Measurements from ENCODE around the gene KCNJ10. TPM values are rescaled to one million over a fixed set of nuclear protein-coding genes. Genes with fewer than 3 reads are reported as not detected.

KCNJ10 gene
- total RNA-seq, 1 donor from 2014 or later: not detected

DNA sequence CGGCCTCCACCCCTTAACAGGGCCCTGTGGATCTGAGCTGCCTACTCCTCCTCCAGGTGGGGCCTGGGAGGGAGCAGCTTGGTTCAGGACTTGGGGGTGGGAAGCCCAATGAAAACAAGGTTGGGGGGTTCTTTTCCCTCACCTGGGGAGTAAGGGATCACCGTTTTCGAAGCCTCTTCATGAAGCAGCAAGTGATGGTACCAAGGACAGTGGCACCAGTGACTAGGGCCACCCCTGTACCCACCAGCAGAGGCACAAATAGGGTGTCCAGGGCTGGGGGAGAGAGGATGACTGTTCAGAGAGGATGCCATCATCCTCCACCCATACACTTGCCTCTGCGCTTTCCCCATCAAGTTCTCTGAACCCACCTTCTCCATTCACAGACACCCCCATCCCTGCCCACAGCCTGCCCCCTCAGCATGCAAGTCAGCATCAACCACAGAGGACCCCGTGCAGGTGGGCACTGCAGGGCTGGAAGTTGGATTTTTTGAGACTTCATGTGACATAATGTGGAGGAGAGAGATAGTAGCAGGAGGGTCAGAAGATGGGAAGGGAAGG is 21.8 kb upstream of the KCNJ10 start:
- Mint-ChIP-seq H3K4me1 (ENCODE audit: unreplicated experiment) (peaks cover 8% of the 10 kb centered on the region), H3K9me3 (no peaks in the 10 kb centered on the region), H3K27ac (no peak overlapping the region), H3K27me3 (no peaks in the 10 kb centered on the region), H3K4me3 (no peak overlapping the region), H3K36me3 (no peaks in the 10 kb centered on the region)
- TF ChIP-seq, protein P1, sequence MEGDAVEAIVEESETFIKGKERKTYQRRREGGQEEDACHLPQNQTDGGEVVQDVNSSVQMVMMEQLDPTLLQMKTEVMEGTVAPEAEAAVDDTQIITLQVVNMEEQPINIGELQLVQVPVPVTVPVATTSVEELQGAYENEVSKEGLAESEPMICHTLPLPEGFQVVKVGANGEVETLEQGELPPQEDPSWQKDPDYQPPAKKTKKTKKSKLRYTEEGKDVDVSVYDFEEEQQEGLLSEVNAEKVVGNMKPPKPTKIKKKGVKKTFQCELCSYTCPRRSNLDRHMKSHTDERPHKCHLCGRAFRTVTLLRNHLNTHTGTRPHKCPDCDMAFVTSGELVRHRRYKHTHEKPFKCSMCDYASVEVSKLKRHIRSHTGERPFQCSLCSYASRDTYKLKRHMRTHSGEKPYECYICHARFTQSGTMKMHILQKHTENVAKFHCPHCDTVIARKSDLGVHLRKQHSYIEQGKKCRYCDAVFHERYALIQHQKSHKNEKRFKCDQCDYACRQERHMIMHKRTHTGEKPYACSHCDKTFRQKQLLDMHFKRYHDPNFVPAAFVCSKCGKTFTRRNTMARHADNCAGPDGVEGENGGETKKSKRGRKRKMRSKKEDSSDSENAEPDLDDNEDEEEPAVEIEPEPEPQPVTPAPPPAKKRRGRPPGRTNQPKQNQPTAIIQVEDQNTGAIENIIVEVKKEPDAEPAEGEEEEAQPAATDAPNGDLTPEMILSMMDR (conservative IDR thresholded peaks at IDR 0.05): no peak
- DNase-seq (ENCODE audit: extremely low spot score, unreplicated experiment): no peak

DNA sequence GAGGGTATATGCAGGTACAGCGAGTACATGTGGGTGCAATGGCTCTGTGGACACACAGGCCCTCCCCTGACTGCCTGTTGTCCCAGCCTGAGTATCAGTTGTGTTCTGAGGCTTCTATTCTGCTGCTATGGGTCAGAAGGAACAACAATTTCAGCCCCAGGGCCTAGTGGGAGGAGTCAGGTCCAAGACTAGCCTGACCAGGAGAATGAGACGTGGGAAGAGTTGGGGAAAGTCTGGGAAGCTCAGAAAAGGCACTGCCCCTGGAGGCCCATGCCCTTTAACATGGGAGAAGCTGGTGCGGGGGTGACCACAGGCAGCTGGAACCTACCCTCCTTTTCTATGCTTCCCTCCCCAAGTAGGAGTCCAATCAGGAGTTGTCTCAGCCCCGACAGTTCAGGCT is 20.8 kb upstream of the KCNJ10 start:
- Mint-ChIP-seq H3K27me3 (peaks cover 4% of the 10 kb centered on the region), H3K9me3 (no peaks in the 10 kb centered on the region), H3K4me3 (no peak overlapping the region), H3K27ac (no peak overlapping the region), H3K36me3 (no peaks in the 10 kb centered on the region), H3K4me1 (ENCODE audit: unreplicated experiment) (peaks cover 5% of the 10 kb centered on the region)
- TF ChIP-seq, protein P1 (conservative IDR thresholded peaks at IDR 0.05): no peak
- no peak for DNase-seq (ENCODE audit: extremely low spot score, unreplicated experiment)

DNA sequence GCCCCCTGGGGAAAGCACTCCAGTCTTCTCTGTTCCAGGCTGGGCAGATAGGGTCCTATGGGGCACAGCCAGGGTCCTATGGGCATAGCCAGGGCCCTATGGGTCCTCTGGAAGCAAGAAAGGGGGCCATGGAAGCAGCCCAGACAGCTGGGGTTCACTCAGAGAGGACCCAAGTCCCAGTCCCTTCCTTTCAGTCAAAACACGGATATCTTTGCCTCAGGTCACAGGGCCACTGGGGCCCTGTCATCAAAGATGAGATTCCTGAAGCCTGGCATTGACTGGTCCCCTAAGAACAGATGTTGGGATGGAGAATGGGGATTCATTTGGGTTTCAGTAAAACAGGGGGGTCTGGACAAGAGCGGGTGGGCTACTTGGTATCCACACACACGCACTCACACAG is 19.9 kb upstream of the KCNJ10 start:
- Mint-ChIP-seq H3K4me1 (ENCODE audit: unreplicated experiment) (peaks cover 9% of the 10 kb centered on the region), H3K27ac (no peak overlapping the region), H3K27me3 (peaks cover 12% of the 10 kb centered on the region), H3K36me3 (no peaks in the 10 kb centered on the region), H3K4me3 (no peak overlapping the region), H3K9me3 (no peaks in the 10 kb centered on the region)
- DNase-seq (ENCODE audit: extremely low spot score, unreplicated experiment): no peak
- TF ChIP-seq, protein P1 (conservative IDR thresholded peaks at IDR 0.05): no peak

DNA sequence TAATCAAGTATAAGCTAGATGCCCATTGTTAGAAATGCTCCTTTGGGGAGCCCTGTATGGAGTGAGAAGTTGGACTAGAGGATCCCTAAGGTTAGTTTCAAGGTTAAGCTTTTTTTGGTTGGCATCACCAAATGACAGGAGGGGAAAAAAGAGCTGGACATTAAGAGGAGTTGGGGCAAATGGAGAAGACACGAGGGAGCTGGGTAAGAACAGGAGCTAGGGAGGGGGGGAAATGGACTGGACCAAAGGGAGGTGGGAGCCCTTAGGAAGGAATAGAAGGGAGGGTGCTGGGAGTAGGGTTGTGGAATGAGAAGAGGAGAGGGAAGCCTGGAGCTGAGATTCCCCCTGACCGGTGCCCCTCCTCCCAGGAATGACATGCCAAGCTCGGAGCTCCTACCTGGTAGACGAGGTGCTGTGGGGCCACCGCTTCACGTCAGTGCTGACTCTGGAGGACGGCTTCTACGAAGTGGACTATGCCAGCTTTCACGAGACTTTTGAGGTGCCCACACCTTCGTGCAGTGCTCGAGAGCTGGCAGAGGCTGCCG is 17.2 kb upstream of the KCNJ10 start:
- DNase-seq (ENCODE audit: extremely low spot score, unreplicated experiment): no peak
- peaks cover 14% of the 10 kb centered on the region for H3K4me1 Mint-ChIP-seq (ENCODE audit: unreplicated experiment)
- H3K9me3 Mint-ChIP-seq: no peaks in the 10 kb centered on the region
- H3K36me3 Mint-ChIP-seq: no peaks in the 10 kb centered on the region
- no peak overlapping the region for H3K27ac Mint-ChIP-seq
- TF ChIP-seq, protein P1 (conservative IDR thresholded peaks at IDR 0.05): no peak
- no peak overlapping the region for H3K4me3 Mint-ChIP-seq
- peaks cover 33% of the 10 kb centered on the region for H3K27me3 Mint-ChIP-seq

DNA sequence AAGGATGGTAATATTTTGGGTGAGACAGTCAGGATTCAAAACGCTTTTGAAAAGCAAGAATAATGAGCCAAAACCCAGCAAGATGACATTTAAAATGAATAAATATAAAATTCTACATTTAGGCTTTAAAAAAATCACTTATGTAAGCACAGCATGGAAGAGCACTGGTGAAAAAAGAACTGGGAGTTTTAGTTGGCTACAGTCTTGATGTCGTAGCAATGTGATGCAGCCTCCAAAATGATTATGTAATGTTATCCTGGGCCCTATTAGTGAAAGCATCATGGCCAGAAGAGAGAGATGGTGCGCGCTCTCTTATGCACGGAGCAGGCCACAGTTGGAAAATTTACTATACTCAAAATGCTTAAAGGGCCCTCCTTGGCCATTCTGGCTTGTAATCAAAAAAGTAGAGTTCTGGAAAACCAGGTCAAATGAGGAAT is 16.5 kb upstream of the KCNJ10 start:
- TF ChIP-seq, protein P1 (conservative IDR thresholded peaks at IDR 0.05): no peak
- H3K27ac Mint-ChIP-seq: no peak overlapping the region
- H3K4me1 Mint-ChIP-seq (ENCODE audit: unreplicated experiment): peaks cover 14% of the 10 kb centered on the region
- no peaks in the 10 kb centered on the region for H3K36me3 Mint-ChIP-seq
- DNase-seq (ENCODE audit: extremely low spot score, unreplicated experiment): no peak
- H3K4me3 Mint-ChIP-seq: no peak overlapping the region
- peaks cover 41% of the 10 kb centered on the region for H3K27me3 Mint-ChIP-seq
- no peaks in the 10 kb centered on the region for H3K9me3 Mint-ChIP-seq

All from type B pancreatic cell (in vitro differentiated cells).